Left colon (tissue), 2 donors: Measurements from ENCODE around the gene NOC4L. TPM values are rescaled to one million over a fixed set of nuclear protein-coding genes. Genes with fewer than 3 reads are reported as not detected.
"Not testable (repeated sequence)": the region's sequence is repeated elsewhere in the genome, so short reads cannot be mapped to it uniquely, and the experiment has no call there.

Source experiments
- ATAC-seq: fragments of 200-7000 bp; cut with Tn5 transposase; one replicate; pipeline ENCODE4 v1.9.1; 2020; ENCODE audit warnings: mild to moderate bottlenecking, moderate library complexity
- DNase-seq, 2 donors: peaks; one replicate each; pipeline ENCODE4 v3.0.0-alpha.2; 2020
- intact Hi-C, 2 donors: fragments of 100-400 bp; cut with DNase I in 1 of 2; cut with micrococcal nuclease in 1 of 2; formaldehyde crosslinking; loops; one replicate each; pipeline versions ENCODE4 v1.11.2 to v1.14.0; 2022; cut with DNase I, micrococcal nuclease
- total RNA-seq, 2 donors: library from RNA; stranded (reverse); fragmentation: NEBNext Ultra II Directional; extraction: Animal tissue kit (Norgen Biotek cat#: 25700); gene quantifications; one replicate each; pipeline ENCODE4 v1.2.1, GENCODE V29; 2021
- donor health status: DM: no; HTN: no; CAD: no.
- donor health status: DM: yes; HTN: yes; CAD: no.

Gene NOC4L
- total RNA-seq, 2 donors from 2014 or later = 13.3 to 19.9 TPM

GRCh38 chr12:132118876-132119275 is 25.4 kb upstream of the NOC4L start:
- no peak for DNase-seq
- no peak for ATAC-seq
- intact Hi-C loops = no loop called here

- DNase-seq = no peak
- intact Hi-C loops = no loop called here
- ATAC-seq = no peak
Observed at GRCh38 chr12:132121283-132121682, 23.0 kb upstream of the NOC4L start.

- no peak for ATAC-seq
- DNase-seq = no peak
- intact Hi-C loops = no loop called here
Observed at GRCh38 chr12:132123970-132124765, 20.1 kb upstream of the NOC4L start.

GRCh38 chr12:132124766-132125425 is 19.4 kb upstream of the NOC4L start:
- intact Hi-C loops = no loop called here
- ATAC-seq = no peak
- DNase-seq = no peak

- DNase-seq (no peak), ATAC-seq (no peak)
- intact Hi-C loops = no loop called here
Observed at GRCh38 chr12:132125736-132126135, 18.5 kb upstream of the NOC4L start.

- ATAC-seq (no peak), DNase-seq (no peak)
- intact Hi-C loops = no loop called here
Observed at GRCh38 chr12:132127041-132127440, 17.2 kb upstream of the NOC4L start.

GRCh38 chr12:132129007-132129406 is 15.2 kb upstream of the NOC4L start:
- DNase-seq = no peak
- no peak for ATAC-seq
- intact Hi-C loops = no loop called here

GRCh38 chr12:132130690-132131089 is 13.6 kb upstream of the NOC4L start:
- ATAC-seq (no peak), DNase-seq (no peak)
- intact Hi-C loops = no loop called here

- intact Hi-C loops = no loop called here
- no peak for DNase-seq
- ATAC-seq = no peak
Observed at GRCh38 chr12:132131229-132131628, 13.0 kb upstream of the NOC4L start.

GRCh38 chr12:132131952-132132351 is 12.3 kb upstream of the NOC4L start:
- intact Hi-C loops = no loop called here
- DNase-seq (no peak), ATAC-seq (no peak)

GRCh38 chr12:132132609-132133430 is 11.4 kb upstream of the NOC4L start:
- DNase-seq = no peak
- intact Hi-C loops = no loop called here
- peak; percentile 21 for ATAC-seq

GRCh38 chr12:132133952-132134652 is 10.2 kb upstream of the NOC4L start:
- intact Hi-C loops = no loop called here

GRCh38 chr12:132134653-132135183 is 9.5 kb upstream of the NOC4L start:
- intact Hi-C loops, DNase-seq, ATAC-seq: not testable (repeated sequence)

More at GRCh38 chr12:132133952-132134652, 10.2 kb upstream of the NOC4L start:
- ATAC-seq = peak; percentile 19
- no peak for DNase-seq

GRCh38 chr12:132136226-132136625 is 8.0 kb upstream of the NOC4L start:
- DNase-seq, intact Hi-C loops, ATAC-seq: not testable (repeated sequence)

- ATAC-seq (peak; percentile 9), DNase-seq (no peak)
- intact Hi-C loops = no loop called here
Observed at GRCh38 chr12:132137483-132138125, 6.7 kb upstream of the NOC4L start.

- no peak for DNase-seq
- intact Hi-C loops = no loop called here
Observed at GRCh38 chr12:132138941-132139871, 5.1 kb upstream of the NOC4L start.

GRCh38 chr12:132139912-132140311 is 4.3 kb upstream of the NOC4L start:
- no peak for ATAC-seq
- DNase-seq = no peak
- intact Hi-C loops = no loop called here

More at GRCh38 chr12:132138941-132139871, 5.1 kb upstream of the NOC4L start:
- no peak for ATAC-seq
